Karpas-422 (cell line): ENCODE results near the gene TWF2. TPM values are rescaled to one million over a fixed set of nuclear protein-coding genes. Genes with fewer than 3 reads are reported as not detected.

Source experiments
- DNase-seq: peaks from one replicate; pipeline ENCODE4 v3.0.0-alpha.2; 2015
- H2AFZ ChIP-seq: fragments of 200-600 bp; sonication (generic); 2 replicates; pipeline ENCODE4 v1.6.1; 2014; ENCODE audit warnings: antibody characterized with exemption, low read length, mixed read lengths
- H3K27ac ChIP-seq: fragments of 200-600 bp; sonication (generic); 2 replicates; pipeline ENCODE4 v1.5.1; 2014; ENCODE audit warnings: mild to moderate bottlenecking, low read length, moderate library complexity
- H3K27me3 ChIP-seq: fragments of 200-600 bp; sonication (generic); 2 replicates; pipeline ENCODE4 v1.6.1; 2014; ENCODE audit warnings: low read length, mixed read lengths
- H3K36me3 ChIP-seq: fragments of 200-600 bp; sonication (generic); 2 replicates; pipeline ENCODE4 v1.6.1; 2014; ENCODE audit warnings: low read length, mixed read lengths; ENCODE audit not compliant: insufficient read depth
- H3K4me1 ChIP-seq: fragments of 200-600 bp; sonication (generic); 2 replicates; pipeline ENCODE4 v1.6.1; 2014; ENCODE audit warnings: mild to moderate bottlenecking, low read length, mixed read lengths
- H3K4me2 ChIP-seq: fragments of 200-600 bp; sonication (generic); 2 replicates; pipeline ENCODE4 v1.6.1; 2014; ENCODE audit warnings: low read length, low read depth, mild to moderate bottlenecking; ENCODE audit not compliant: poor library complexity, severe bottlenecking
- H3K4me3 ChIP-seq: fragments of 200-600 bp; sonication (generic); 2 replicates; pipeline ENCODE4 v1.5.1; 2014; ENCODE audit warnings: mild to moderate bottlenecking, antibody characterized with exemption, low read length, mixed read lengths
- H3K79me2 ChIP-seq: fragments of 200-600 bp; sonication (generic); 2 replicates; pipeline ENCODE4 v1.6.1; 2014; ENCODE audit warnings: mild to moderate bottlenecking, low read length, mixed read lengths
- H3K9ac ChIP-seq: fragments of 200-600 bp; sonication (generic); 2 replicates; pipeline ENCODE4 v1.6.0; 2014; ENCODE audit warnings: low read length
- H3K9me2 ChIP-seq: fragments of 200-600 bp; sonication (generic), shearing (Covaris generic); replicated peaks from 2 replicates; pipeline ENCODE4 v1.6.0; 2014; ENCODE audit warnings: mild to moderate bottlenecking, low read length, moderate library complexity; ENCODE audit not compliant: insufficient read depth
- H3K9me3 ChIP-seq: fragments of 300-700, 200-600 bp; sonication (generic); 2 replicates; pipeline ENCODE4 v1.6.1; 2014; ENCODE audit warnings: low read length, mixed read lengths
- H4K20me1 ChIP-seq: fragments of 200-600 bp; sonication (generic); 2 replicates; pipeline ENCODE4 v1.6.1; 2014; ENCODE audit warnings: mild to moderate bottlenecking, antibody characterized with exemption, low read length, low read depth; ENCODE audit not compliant: insufficient read depth
- total RNA-seq: library from RNA; depleted of rRNA; stranded (reverse); fragments of >200 nt; shearing (Covaris generic); gene quantifications from 2 replicates; pipeline ENCODE4 v1.2.3, GENCODE V29; 2014; ENCODE audit warnings: low replicate concordance

The TWF2 gene
- total RNA-seq, 1 experiment from 2014 or later, result 42.0 TPM

- H3K4me3 ChIP-seq, result no peak overlapping the region; the same call in 1 of the 2 replicates
- no peaks in the 10 kb centered on the region for H3K9me2 ChIP-seq
- H3K27ac ChIP-seq, result peak overlapping the region; percentile 75
- no peaks in the 10 kb centered on the region for H3K9me3 ChIP-seq
- H3K79me2 ChIP-seq, result peaks cover 61% of the 10 kb centered on the region
- H3K4me2 ChIP-seq, result peak overlapping the region; percentile 41
- DNase-seq, result no peak
- peaks cover 50% of the 10 kb centered on the region for H3K36me3 ChIP-seq
- H3K9ac ChIP-seq, result peak overlapping the region; percentile 23; the same call in 1 of the 2 replicates
- no peaks in the 10 kb centered on the region for H3K27me3 ChIP-seq
- no peak overlapping the region for H2AFZ ChIP-seq
- H4K20me1 ChIP-seq, result peaks cover 71% of the 10 kb centered on the region
- H3K4me1 ChIP-seq, result peaks cover 63% of the 10 kb centered on the region
Observed at GRCh38 chr3:52221141-52221562, 17.8 kb downstream of the TWF2 start.

GRCh38 chr3:52220380-52221026 lies 18.5 kb downstream of the TWF2 start:
- no peak overlapping the region; the same call in 1 of the 2 replicates for H3K4me3 ChIP-seq
- H4K20me1 ChIP-seq, result peaks cover 71% of the 10 kb centered on the region
- H2AFZ ChIP-seq, result no peak overlapping the region
- peak overlapping the region; percentile 75 for H3K27ac ChIP-seq
- H3K9me2 ChIP-seq, result no peaks in the 10 kb centered on the region
- no peaks in the 10 kb centered on the region for H3K9me3 ChIP-seq
- H3K9ac ChIP-seq, result peak overlapping the region; percentile 23
- H3K36me3 ChIP-seq, result peaks cover 50% of the 10 kb centered on the region
- no peaks in the 10 kb centered on the region for H3K27me3 ChIP-seq
- peak; percentile 95 for DNase-seq
- peaks cover 61% of the 10 kb centered on the region for H3K79me2 ChIP-seq
- H3K4me2 ChIP-seq, result peak overlapping the region; percentile 41
- peaks cover 58% of the 10 kb centered on the region for H3K4me1 ChIP-seq

- Histone ChIP-seq H3K9me2 (no peaks in the 10 kb centered on the region), H3K27ac (peak overlapping the region; percentile 75), H2AFZ (no peak overlapping the region), H3K9ac (no peak overlapping the region; the same call in 1 of the 2 replicates), H3K79me2 (peaks cover 48% of the 10 kb centered on the region), H4K20me1 (peaks cover 64% of the 10 kb centered on the region), H3K4me1 (peaks cover 51% of the 10 kb centered on the region), H3K36me3 (peaks cover 44% of the 10 kb centered on the region), H3K27me3 (no peaks in the 10 kb centered on the region), H3K4me2 (no peak overlapping the region), H3K9me3 (no peaks in the 10 kb centered on the region), H3K4me3 (no peak overlapping the region)
- DNase-seq, result no peak
Observed at GRCh38 chr3:52218937-52219650, 19.9 kb downstream of the TWF2 start.

GRCh38 chr3:52218454-52218853 lies 20.5 kb downstream of the TWF2 start:
- Histone ChIP-seq H3K4me3 (no peak overlapping the region), H3K9ac (no peak overlapping the region), H4K20me1 (peaks cover 57% of the 10 kb centered on the region), H3K27ac (0 out of 2 replicates have a peak overlapping the region, but pooled peaks have one; percentile 75), H3K79me2 (peaks cover 42% of the 10 kb centered on the region), H3K36me3 (peaks cover 42% of the 10 kb centered on the region), H3K4me2 (no peak overlapping the region), H3K4me1 (peaks cover 44% of the 10 kb centered on the region), H2AFZ (no peak overlapping the region), H3K9me3 (no peaks in the 10 kb centered on the region), H3K27me3 (no peaks in the 10 kb centered on the region), H3K9me2 (no peaks in the 10 kb centered on the region)
- no peak for DNase-seq

- Histone ChIP-seq H4K20me1 (peaks cover 53% of the 10 kb centered on the region), H3K9me2 (no peaks in the 10 kb centered on the region), H3K4me3 (no peak overlapping the region), H3K27ac (no peak overlapping the region), H2AFZ (no peak overlapping the region), H3K36me3 (peaks cover 38% of the 10 kb centered on the region), H3K4me1 (peaks cover 40% of the 10 kb centered on the region), H3K9me3 (no peaks in the 10 kb centered on the region), H3K9ac (no peak overlapping the region), H3K27me3 (no peaks in the 10 kb centered on the region), H3K4me2 (no peak overlapping the region), H3K79me2 (peaks cover 38% of the 10 kb centered on the region)
- DNase-seq, result no peak
Observed at GRCh38 chr3:52218026-52218425, 20.9 kb downstream of the TWF2 start.

GRCh38 chr3:52217409-52217805 lies 21.6 kb downstream of the TWF2 start:
- no peaks in the 10 kb centered on the region for H3K9me3 ChIP-seq
- H2AFZ ChIP-seq, result no peak overlapping the region
- peaks cover 34% of the 10 kb centered on the region for H3K4me1 ChIP-seq
- peaks cover 31% of the 10 kb centered on the region for H3K79me2 ChIP-seq
- no peaks in the 10 kb centered on the region for H3K27me3 ChIP-seq
- peaks cover 35% of the 10 kb centered on the region for H3K36me3 ChIP-seq
- DNase-seq, result no peak
- H3K9ac ChIP-seq, result no peak overlapping the region
- H3K27ac ChIP-seq, result peak overlapping the region; percentile 39; the same call in 1 of the 2 replicates
- H3K9me2 ChIP-seq, result no peaks in the 10 kb centered on the region
- no peak overlapping the region for H3K4me3 ChIP-seq
- H3K4me2 ChIP-seq, result no peak overlapping the region
- peaks cover 47% of the 10 kb centered on the region for H4K20me1 ChIP-seq

GRCh38 chr3:52216585-52217408 lies 22.2 kb downstream of the TWF2 start:
- H3K4me2 ChIP-seq, result no peak overlapping the region
- H3K9me3 ChIP-seq, result no peaks in the 10 kb centered on the region
- no peak overlapping the region for H3K9ac ChIP-seq
- H3K27me3 ChIP-seq, result no peaks in the 10 kb centered on the region
- peaks cover 28% of the 10 kb centered on the region for H3K4me1 ChIP-seq
- no peak for DNase-seq
- H3K36me3 ChIP-seq, result peaks cover 32% of the 10 kb centered on the region
- H2AFZ ChIP-seq, result no peak overlapping the region
- peaks cover 41% of the 10 kb centered on the region for H4K20me1 ChIP-seq
- peaks cover 25% of the 10 kb centered on the region for H3K79me2 ChIP-seq
- H3K4me3 ChIP-seq, result no peak overlapping the region
- H3K9me2 ChIP-seq, result no peaks in the 10 kb centered on the region
- peak overlapping the region; percentile 39; the same call in 1 of the 2 replicates for H3K27ac ChIP-seq

GRCh38 chr3:52215351-52215750 lies 23.6 kb downstream of the TWF2 start:
- no peak overlapping the region for H2AFZ ChIP-seq
- H3K79me2 ChIP-seq, result peaks cover 12% of the 10 kb centered on the region
- no peaks in the 10 kb centered on the region for H3K9me3 ChIP-seq
- DNase-seq, result no peak
- peaks cover 14% of the 10 kb centered on the region for H3K4me1 ChIP-seq
- H3K4me3 ChIP-seq, result no peak overlapping the region
- H3K27me3 ChIP-seq, result no peaks in the 10 kb centered on the region
- H3K27ac ChIP-seq, result peak overlapping the region; percentile 26; the same call in 1 of the 2 replicates
- no peaks in the 10 kb centered on the region for H3K9me2 ChIP-seq
- H4K20me1 ChIP-seq, result peaks cover 29% of the 10 kb centered on the region
- H3K4me2 ChIP-seq, result no peak overlapping the region
- H3K9ac ChIP-seq, result no peak overlapping the region
- peaks cover 34% of the 10 kb centered on the region for H3K36me3 ChIP-seq
